Tibial nerve (tissue), 4 donors: Measurements from ENCODE around the gene IL10RA. TPM values are rescaled to one million over a fixed set of nuclear protein-coding genes. Genes with fewer than 3 reads are reported as not detected.

Experiments used
- DNase-seq, 2 donors: peaks; one replicate each; pipeline ENCODE4 v3.0.0-alpha.2; 2019; ENCODE audit warnings: low spot score in 2 of 2
- H3K27ac ChIP-seq, 4 donors: fragments of 200-600 bp; sonication (generic) in 3 of 4; one replicate each; pipeline ENCODE4 v1.5.1; 2017 to 2019; ENCODE audit warnings: mild to moderate bottlenecking in 1 of 4
- H3K27me3 ChIP-seq, 2 donors: fragments of 200-600 bp; sonication (generic) in 1 of 2; one replicate each; pipeline versions ENCODE4 v1.5.1 to v1.6.0; 2017 to 2019
- H3K36me3 ChIP-seq, 3 donors: fragments of 200-600 bp; sonication (generic); one replicate each; pipeline ENCODE4 v1.5.1; 2018 to 2019
- H3K4me1 ChIP-seq, 4 donors: fragments of 200-600 bp; sonication (generic) in 3 of 4; one replicate each; pipeline ENCODE4 v1.5.1; 2017 to 2019
- H3K4me3 ChIP-seq, 4 donors: fragments of 200-600 bp; sonication (generic) in 3 of 4; one replicate each; pipeline ENCODE4 v1.5.1; 2017 to 2019; ENCODE audit warnings: mild to moderate bottlenecking in 1 of 4, moderate library complexity in 1 of 4
- H3K9me3 ChIP-seq, 4 donors: fragments of 200-600 bp; sonication (generic) in 3 of 4; one replicate each; pipeline ENCODE4 v1.5.1; 2017 to 2019
- EP300 ChIP-seq, 2 donors: sonication (generic); formaldehyde crosslinking; IDR thresholded peaks; one replicate each; pipeline ENCODE4 v1.6.1; 2017; ENCODE audit warnings: antibody characterized with exemption in 2 of 2, mild to moderate bottlenecking in 1 of 2
- POLR2A ChIP-seq, 2 donors: fragments of 450-650 bp; IDR thresholded peaks; one replicate each; pipeline ENCODE4 v1.6.1; 2017; ENCODE audit warnings: antibody characterized with exemption in 2 of 2, mild to moderate bottlenecking in 2 of 2, moderate library complexity in 2 of 2
- WGBS, 2 donors: methylation state at CpG; one replicate each; pipeline ENCODE4 v1.1.5; 2018; 5-methylcytosine and 5-hydroxymethylcytosine counted together
- total RNA-seq, 4 donors: library from RNA; depleted of rRNA; stranded (reverse); fragments of >200 nt; gene quantifications; one replicate each; pipeline ENCODE4 v1.1.0, GENCODE V29; 2016
- TF ChIP-seq, protein P1 (sequence below), 5 experiments: fragments of 200-600 bp in 3 of 5; fragments of 450-650 bp in 2 of 5; sonication (generic) in 3 of 5; IDR thresholded peaks; one replicate each; pipeline ENCODE4 v1.5.1; 2016 to 2019; ENCODE audit warnings: antibody characterized with exemption in 5 of 5, mild to moderate bottlenecking in 3 of 5, moderate library complexity in 2 of 5

IL10RA gene
- total RNA-seq, 4 donors from 2014 or later, result 16.7 to 42.0 (median 25.9) TPM

DNA sequence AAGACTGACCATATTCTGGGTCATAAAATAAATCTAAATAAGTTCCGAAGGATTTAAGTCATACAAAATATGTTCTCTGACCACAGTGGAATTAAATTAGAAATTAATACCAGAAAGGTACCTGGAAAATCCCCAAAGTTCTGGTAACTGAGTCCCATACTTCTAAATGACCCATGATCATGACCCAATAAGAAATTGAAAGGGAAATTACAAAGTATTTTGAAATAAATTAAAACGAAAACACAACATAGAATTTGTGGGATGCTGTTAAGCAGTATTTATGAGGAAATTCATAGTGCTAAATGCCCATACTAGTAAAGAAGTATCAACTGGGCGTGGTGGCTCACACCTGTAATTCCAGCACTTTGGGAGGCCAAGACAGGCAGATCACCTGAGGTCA lies 23.4 kb upstream of the IL10RA start:
- TF ChIP-seq, protein P1, sequence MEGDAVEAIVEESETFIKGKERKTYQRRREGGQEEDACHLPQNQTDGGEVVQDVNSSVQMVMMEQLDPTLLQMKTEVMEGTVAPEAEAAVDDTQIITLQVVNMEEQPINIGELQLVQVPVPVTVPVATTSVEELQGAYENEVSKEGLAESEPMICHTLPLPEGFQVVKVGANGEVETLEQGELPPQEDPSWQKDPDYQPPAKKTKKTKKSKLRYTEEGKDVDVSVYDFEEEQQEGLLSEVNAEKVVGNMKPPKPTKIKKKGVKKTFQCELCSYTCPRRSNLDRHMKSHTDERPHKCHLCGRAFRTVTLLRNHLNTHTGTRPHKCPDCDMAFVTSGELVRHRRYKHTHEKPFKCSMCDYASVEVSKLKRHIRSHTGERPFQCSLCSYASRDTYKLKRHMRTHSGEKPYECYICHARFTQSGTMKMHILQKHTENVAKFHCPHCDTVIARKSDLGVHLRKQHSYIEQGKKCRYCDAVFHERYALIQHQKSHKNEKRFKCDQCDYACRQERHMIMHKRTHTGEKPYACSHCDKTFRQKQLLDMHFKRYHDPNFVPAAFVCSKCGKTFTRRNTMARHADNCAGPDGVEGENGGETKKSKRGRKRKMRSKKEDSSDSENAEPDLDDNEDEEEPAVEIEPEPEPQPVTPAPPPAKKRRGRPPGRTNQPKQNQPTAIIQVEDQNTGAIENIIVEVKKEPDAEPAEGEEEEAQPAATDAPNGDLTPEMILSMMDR (IDR thresholded peaks at IDR 0.05), result no peak
- TF ChIP-seq EP300 (IDR thresholded peaks at IDR 0.05), result no peak
- no peak for TF ChIP-seq POLR2A (IDR thresholded peaks at IDR 0.05)
- H3K27me3 ChIP-seq, result no peaks in the 10 kb centered on the region
- no peak for DNase-seq
- no peaks in the 10 kb centered on the region for H3K9me3 ChIP-seq
- no peak overlapping the region for H3K27ac ChIP-seq
- H3K4me3 ChIP-seq, result no peak overlapping the region
- H3K36me3 ChIP-seq, result no peaks in the 10 kb centered on the region
- no peaks in the 10 kb centered on the region for H3K4me1 ChIP-seq
- 88 to 94% methylated on average over 3 of the region's 3 CpGs for WGBS, 2 donors

DNA sequence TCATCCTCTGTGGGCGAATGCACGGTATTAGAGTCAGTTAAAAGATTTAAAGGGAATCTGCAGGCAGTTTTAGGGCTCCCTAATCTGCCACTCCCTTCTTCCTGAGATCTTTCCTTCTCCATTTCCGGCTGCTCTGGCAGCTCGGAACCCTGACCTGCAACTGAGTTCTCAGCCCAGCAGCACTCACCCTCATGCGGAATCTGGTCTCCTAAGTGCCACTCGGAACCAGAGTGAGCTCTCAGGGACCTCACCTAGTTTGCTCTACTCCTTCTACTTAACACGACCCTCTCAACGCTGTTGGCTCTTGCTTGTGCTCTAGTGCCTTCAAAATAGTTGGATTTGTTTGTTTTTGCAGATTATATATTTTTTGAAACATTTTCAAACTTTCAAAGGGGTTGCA lies 19.3 kb upstream of the IL10RA start:
- Histone ChIP-seq H3K27ac (no peak overlapping the region), H3K4me3 (no peak overlapping the region), H3K36me3 (no peaks in the 10 kb centered on the region), H3K4me1 (peaks cover 0 to 5% (median 0%) of the 10 kb centered on the region in 4 donors), H3K9me3 (no peaks in the 10 kb centered on the region), H3K27me3 (no peaks in the 10 kb centered on the region)
- DNase-seq, result no peak
- TF ChIP-seq, protein P1 (IDR thresholded peaks at IDR 0.05), result no peak
- TF ChIP-seq POLR2A (IDR thresholded peaks at IDR 0.05) (no peak), EP300 (IDR thresholded peaks at IDR 0.05) (no peak)
- 67 to 71% methylated on average over 8 of the region's 8 CpGs for WGBS, 2 donors

DNA sequence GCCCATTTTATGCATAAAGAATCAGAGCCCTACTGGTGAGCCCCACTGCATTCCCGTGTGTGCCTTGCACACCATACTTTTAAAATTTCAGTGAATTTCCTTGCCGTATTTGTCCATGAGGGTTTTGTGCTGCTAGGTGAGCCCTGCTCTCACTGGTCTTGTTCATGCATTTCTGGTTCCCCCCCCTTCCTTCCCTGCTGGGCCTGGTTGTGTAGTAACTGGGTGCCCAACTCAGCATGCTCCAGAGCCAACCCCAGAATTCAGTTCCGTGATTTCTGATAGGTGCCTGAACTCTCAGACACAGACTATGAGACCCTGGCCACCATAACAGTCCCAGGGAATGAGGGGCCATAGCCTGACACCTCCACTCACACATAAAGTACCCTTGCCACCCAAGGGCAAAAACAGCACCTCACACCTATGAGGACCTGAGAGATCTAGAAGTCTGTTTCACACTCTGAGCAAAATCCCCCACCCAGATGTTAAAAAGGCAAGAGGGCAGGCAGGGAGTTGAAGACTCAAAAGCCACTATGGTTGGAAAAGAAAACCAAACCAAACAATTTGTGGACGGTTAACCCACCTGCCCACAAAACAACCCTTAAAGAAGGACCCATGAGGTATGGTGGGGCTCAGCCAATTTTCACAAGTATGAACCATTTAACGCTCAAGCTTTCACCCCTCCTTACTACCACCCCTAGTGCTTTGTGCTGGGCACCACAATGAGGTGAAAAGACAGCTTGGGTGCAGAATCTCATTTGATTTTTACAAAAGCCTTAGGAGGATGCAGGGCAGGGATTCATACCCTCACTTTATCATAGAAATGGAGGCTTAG lies 16.8 kb upstream of the IL10RA start:
- H3K36me3 ChIP-seq, result no peaks in the 10 kb centered on the region
- 85 to 92% methylated on average over 5 of the region's 5 CpGs for whole genome bisulfite sequencing, 2 donors
- DNase-seq, result no peak

DNA sequence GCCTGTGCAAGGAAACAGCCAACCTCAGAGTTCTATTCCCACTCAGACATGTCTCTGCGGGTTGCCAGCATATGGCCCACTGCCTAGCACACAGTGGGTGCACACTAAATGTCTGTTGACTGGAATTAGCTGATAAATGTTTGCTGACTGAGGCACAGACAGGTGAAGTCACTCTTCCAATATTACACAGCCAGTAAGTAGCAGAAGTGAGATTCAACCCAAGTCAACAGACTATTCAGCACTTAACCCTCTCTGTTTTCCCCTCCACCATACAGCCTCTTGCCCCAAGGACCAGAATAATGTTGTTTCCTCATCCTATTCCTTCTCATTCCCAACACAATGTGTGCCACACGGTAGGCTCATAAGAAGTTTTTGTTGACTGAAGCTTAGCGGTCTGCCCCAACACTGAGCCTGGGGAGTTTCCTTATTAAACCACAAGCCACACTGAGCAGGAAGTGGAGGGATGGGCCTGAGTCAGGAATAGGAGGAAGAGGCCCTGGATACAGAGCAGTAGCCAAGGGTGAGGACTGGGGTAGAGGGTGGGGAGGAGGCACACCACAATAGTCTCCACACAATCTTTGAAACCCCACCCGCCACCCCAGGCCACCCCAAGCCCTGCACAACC lies 15.7 kb upstream of the IL10RA start:
- Histone ChIP-seq H3K4me3 (no peak overlapping the region), H3K4me1 (peaks cover 0 to 5% (median 2%) of the 10 kb centered on the region in 4 donors), H3K27me3 (no peaks in the 10 kb centered on the region), H3K27ac (no peak overlapping the region), H3K36me3 (no peaks in the 10 kb centered on the region), H3K9me3 (no peaks in the 10 kb centered on the region)
- no peak for DNase-seq
- TF ChIP-seq, protein P1 (IDR thresholded peaks at IDR 0.05), result no peak
- no peak for TF ChIP-seq POLR2A (IDR thresholded peaks at IDR 0.05)
- TF ChIP-seq EP300 (IDR thresholded peaks at IDR 0.05), result no peak
- WGBS, 2 donors, result 68 to 70% methylated on average over 4 of the region's 4 CpGs

More for the DNA sequence above, 16.8 kb upstream of the IL10RA start:
- TF ChIP-seq POLR2A (IDR thresholded peaks at IDR 0.05) (no peak), EP300 (IDR thresholded peaks at IDR 0.05) (no peak)
- TF ChIP-seq, protein P1 (IDR thresholded peaks at IDR 0.05), result no peak
- no peak overlapping the region for H3K27ac ChIP-seq
- no peaks in the 10 kb centered on the region for H3K27me3 ChIP-seq
- H3K4me3 ChIP-seq, result no peak overlapping the region
- H3K9me3 ChIP-seq, result no peaks in the 10 kb centered on the region
- peaks cover 0 to 5% (median 2%) of the 10 kb centered on the region in 4 donors for H3K4me1 ChIP-seq

DNA sequence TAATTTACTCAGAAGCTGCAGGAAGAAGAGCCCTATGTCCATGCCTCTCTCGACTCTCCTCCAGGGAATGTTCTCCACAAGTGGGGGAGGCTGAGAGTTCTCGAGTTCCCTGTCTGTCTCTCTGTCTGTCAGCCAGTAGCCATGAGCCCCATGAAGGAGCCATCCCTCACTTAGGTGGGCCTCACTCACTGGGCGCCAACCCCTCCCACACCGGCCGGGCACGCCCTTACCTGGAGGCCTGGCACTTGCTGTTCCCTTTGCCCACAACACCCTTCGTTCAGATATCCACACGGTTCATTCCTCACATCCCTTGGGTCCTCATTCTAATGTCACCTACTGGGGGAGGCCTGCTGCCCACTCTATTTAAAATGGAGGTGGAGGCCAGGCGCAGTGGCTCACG lies 14.2 kb upstream of the IL10RA start:
- DNase-seq, result peak in 1 of 2 donors; percentile 2
- WGBS, 2 donors, result 81 to 87% methylated on average over 10 of the region's 10 CpGs
- no peak overlapping the region for H3K4me3 ChIP-seq
- H3K4me1 ChIP-seq, result peaks cover 0 to 5% (median 2%) of the 10 kb centered on the region in 4 donors
- no peaks in the 10 kb centered on the region for H3K9me3 ChIP-seq
- H3K27me3 ChIP-seq, result no peaks in the 10 kb centered on the region
- H3K36me3 ChIP-seq, result no peaks in the 10 kb centered on the region
- TF ChIP-seq, protein P1 (IDR thresholded peaks at IDR 0.05), result no peak
- TF ChIP-seq EP300 (IDR thresholded peaks at IDR 0.05) (no peak), POLR2A (IDR thresholded peaks at IDR 0.05) (no peak)
- H3K27ac ChIP-seq, result no peak overlapping the region
